BJ (cell line): ENCODE data around the gene DPP10. TPM values are rescaled to one million over a fixed set of nuclear protein-coding genes. Genes with fewer than 3 reads are reported as not detected.

Experiments
- CTCF ChIA-PET: fragments of 350-600 bp; formaldehyde crosslinking; extraction: SDS; loops from one replicate; lab custom pipeline; 2021; ENCODE audit warnings: antibody characterized with exemption, inconsistent platforms; lab: Yijun Ruan, JAX
- POLR2A ChIA-PET: fragments of 300-600 bp; sonication (Branson Sonifier 250); formaldehyde crosslinking; extraction: SDS; loops from one replicate; lab custom pipeline; 2021; ENCODE audit warnings: antibody characterized with exemption; lab: Charles Lee
- DNase-seq: peaks from one replicate; pipeline ENCODE4 v3.0.0-alpha.2; 2011; ENCODE audit warnings: low read depth
- H3K27me3 ChIP-seq: 2 replicates; pipeline ENCODE4 v1.6.0; 2011; ENCODE audit warnings: low read length; ENCODE audit not compliant: control insufficient read depth, insufficient read depth
- H3K36me3 ChIP-seq: 2 replicates; pipeline ENCODE4 v1.5.1; 2011; ENCODE audit warnings: low read length; ENCODE audit not compliant: control insufficient read depth, insufficient read depth
- H3K4me3 ChIP-seq: 2 replicates; pipeline ENCODE4 v1.5.1; 2011; ENCODE audit warnings: low read depth, mild to moderate bottlenecking, control low read depth, low read length
- CTCF ChIP-seq: IDR thresholded peaks from 2 replicates; pipeline ENCODE4 v1.5.1; 2011; ENCODE audit warnings: low read depth, mild to moderate bottlenecking, control low read depth, inconsistent platforms, low read length, moderate library complexity; ENCODE audit not compliant: insufficient read depth
- polyA plus RNA-seq: library from polyadenylated mRNA; depleted of rRNA; stranded (reverse); fragments of >200 nt; gene quantifications from 2 replicates; pipeline ENCODE4 v1.2.3, GENCODE V29; 2011

DPP10 gene
- polyA plus RNA-seq, 1 experiment: not detected

DNA sequence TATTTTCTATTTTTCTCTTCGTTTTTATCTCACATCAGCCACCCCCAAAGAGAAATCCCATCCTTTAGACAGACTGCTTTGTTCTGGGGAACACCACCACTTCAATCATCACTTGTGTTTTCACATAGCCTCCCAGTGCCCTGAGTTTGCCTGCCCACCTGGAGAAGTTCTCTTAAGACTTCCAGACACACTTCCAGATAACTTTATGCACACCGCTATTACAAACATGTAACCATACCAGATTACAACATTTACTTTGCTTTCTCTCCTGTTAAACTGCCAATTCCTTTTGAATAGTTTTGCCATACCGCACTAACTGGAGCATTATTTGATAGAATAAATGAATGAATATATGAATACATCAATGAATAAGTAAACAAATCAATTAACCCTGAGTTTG is 1353.6 kb downstream of the DPP10 start:
- Histone ChIP-seq H3K4me3 (no peak overlapping the region), H3K27me3 (no peaks in the 10 kb centered on the region), H3K36me3 (no peaks in the 10 kb centered on the region)
- no peak for TF ChIP-seq CTCF
- ChIA-PET POLR2A (no interaction called here), CTCF (no interaction called here)
- DNase-seq: no peak

DNA sequence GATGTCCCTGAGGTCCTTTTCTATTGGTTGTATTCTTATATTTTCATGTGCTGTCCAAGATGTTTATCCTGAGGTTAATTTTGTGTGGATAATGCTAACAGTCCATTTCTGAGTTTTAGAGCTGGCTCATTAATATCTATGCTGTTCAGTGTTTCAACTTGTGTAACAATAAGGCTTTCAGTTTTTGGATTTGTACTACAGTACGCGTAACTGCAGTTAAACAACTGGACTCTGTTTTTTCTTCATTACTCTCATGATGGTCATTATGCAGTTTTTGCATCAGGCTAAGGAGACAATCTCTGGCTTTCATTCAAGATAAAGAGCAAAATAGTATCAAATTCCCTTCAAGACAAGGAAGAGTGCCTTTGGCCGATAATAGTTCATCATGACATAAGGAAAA is 1364.8 kb downstream of the DPP10 start:
- no peak for TF ChIP-seq CTCF
- CTCF ChIA-PET: no interaction called here
- Histone ChIP-seq H3K27me3 (no peaks in the 10 kb centered on the region), H3K36me3 (no peaks in the 10 kb centered on the region), H3K4me3 (no peak overlapping the region)
- no peak for DNase-seq
- POLR2A ChIA-PET: no interaction called here

DNA sequence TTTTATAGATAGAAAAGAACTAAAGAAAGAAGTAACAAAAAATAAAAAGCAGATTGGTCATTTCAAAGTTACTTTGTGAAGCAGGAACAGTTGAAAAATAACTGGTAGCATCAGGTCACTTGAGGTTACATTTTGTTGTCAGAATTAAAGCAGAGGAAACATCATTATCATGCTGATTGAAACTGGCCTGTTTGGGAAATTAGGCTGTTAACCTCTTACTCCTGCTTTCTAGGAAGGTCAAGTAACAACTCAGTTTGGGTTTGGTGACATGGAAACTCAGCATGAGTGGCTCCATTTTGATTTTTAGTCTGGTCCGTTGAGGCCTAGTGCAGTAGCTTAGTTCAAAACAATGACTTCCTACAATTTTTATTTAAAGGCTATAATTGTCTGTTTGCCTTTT is 1383.5 kb downstream of the DPP10 start:
- no peak for DNase-seq
- ChIA-PET CTCF (no interaction called here), POLR2A (no interaction called here)
- H3K27me3 ChIP-seq: no peaks in the 10 kb centered on the region
- no peak for TF ChIP-seq CTCF
- no peak overlapping the region for H3K4me3 ChIP-seq
- H3K36me3 ChIP-seq: no peaks in the 10 kb centered on the region

GRCh38 chr2:115833196-115833595 is 1390.8 kb downstream of the DPP10 start:
- no peak for DNase-seq
- Histone ChIP-seq H3K4me3 (no peak overlapping the region), H3K36me3 (no peaks in the 10 kb centered on the region), H3K27me3 (no peaks in the 10 kb centered on the region)
- POLR2A ChIA-PET: no interaction called here
- CTCF ChIA-PET: no interaction called here
- TF ChIP-seq CTCF: no peak

- Histone ChIP-seq H3K36me3 (no peaks in the 10 kb centered on the region), H3K27me3 (no peaks in the 10 kb centered on the region), H3K4me3 (no peak overlapping the region)
- no peak for DNase-seq
- no peak for TF ChIP-seq CTCF
- CTCF ChIA-PET: interaction anchor here (1.2 kb wide), 1 partner anchor 9 kb away, joined by 3 read pairs; no protein-coding TSS in a partner anchor
- POLR2A ChIA-PET: no interaction called here
These were observed 1396.1 kb downstream of the DPP10 start for GRCh38 chr2:115838539-115838938.
